HL-60 (cell line): ENCODE measurements around the gene DHX34.

Experiments
- DNase-seq, 2 experiments: peaks; one replicate each; pipeline ENCODE4 v3.0.0-alpha.2; 2010 to 2020; ENCODE audit warnings: low read depth in 1 of 2, low spot score in 1 of 2
- H3K27ac ChIP-seq: fragments of 250-450 bp; sonication (Bioruptor Pico); replicated peaks from 2 replicates; pipeline ENCODE4 v1.5.1; 2020; ENCODE audit warnings: mild to moderate bottlenecking, moderate library complexity
- H3K27me3 ChIP-seq: fragments of 250-450 bp; sonication (Bioruptor Pico); 2 replicates; pipeline ENCODE4 v1.5.1; 2021; ENCODE audit warnings: mild to moderate bottlenecking, moderate library complexity; ENCODE audit not compliant: insufficient read depth, poor library complexity, severe bottlenecking
- H3K4me3 ChIP-seq: replicated peaks from 2 replicates; pipeline ENCODE4 v1.5.1; 2011; ENCODE audit warnings: mild to moderate bottlenecking, control low read depth, low read length; ENCODE audit not compliant: insufficient read depth
- CTCF ChIP-seq: IDR thresholded peaks from one replicate; pipeline ENCODE4 v1.5.1; 2011; ENCODE audit warnings: low read length, control low read depth, inconsistent platforms; ENCODE audit not compliant: insufficient read depth
- GABPA ChIP-seq: IDR thresholded peaks from 2 replicates; pipeline ENCODE4 v1.6.1; 2012; ENCODE audit warnings: low read depth
- POLR2AphosphoS5 ChIP-seq: IDR thresholded peaks from 2 replicates; pipeline ENCODE4 v1.6.1; 2012; ENCODE audit warnings: low read depth
- REST ChIP-seq: IDR thresholded peaks from 2 replicates; pipeline ENCODE4 v1.6.1; 2012; ENCODE audit warnings: low read depth; ENCODE audit not compliant: insufficient replicate concordance
- SPI1 ChIP-seq: IDR thresholded peaks from 2 replicates; pipeline ENCODE4 v1.6.1; 2012; ENCODE audit warnings: low read depth, mild to moderate bottlenecking, borderline replicate concordance

Gene DHX34

GRCh38 chr19:47339196-47339880, 9.8 kb upstream of the DHX34 start:
- no peak for TF ChIP-seq REST
- no peak for TF ChIP-seq CTCF
- TF ChIP-seq POLR2AphosphoS5, result no peak
- no peak for TF ChIP-seq SPI1
- TF ChIP-seq GABPA, result no peak
- no peak overlapping the region for H3K27ac ChIP-seq
- H3K27me3 ChIP-seq, result no peaks in the 10 kb centered on the region
- H3K4me3 ChIP-seq, result no peak overlapping the region
- no peak for DNase-seq

GRCh38 chr19:47340477-47341208, 8.5 kb upstream of the DHX34 start:
- no peak for TF ChIP-seq REST
- no peak for TF ChIP-seq SPI1
- TF ChIP-seq CTCF, result no peak
- H3K27ac ChIP-seq, result no peak overlapping the region
- H3K4me3 ChIP-seq, result no peak overlapping the region
- no peak for DNase-seq
- no peaks in the 10 kb centered on the region for H3K27me3 ChIP-seq

GRCh38 chr19:47341734-47342133, 7.4 kb upstream of the DHX34 start:
- H3K27me3 ChIP-seq, result no peaks in the 10 kb centered on the region
- TF ChIP-seq SPI1, result no peak
- no peak for TF ChIP-seq GABPA
- TF ChIP-seq CTCF, result no peak
- TF ChIP-seq POLR2AphosphoS5, result no peak
- no peak for TF ChIP-seq REST
- no peak overlapping the region for H3K4me3 ChIP-seq
- no peak for DNase-seq
- H3K27ac ChIP-seq, result no peak overlapping the region
